ENCODE measurements around the gene FAHD1.

GRCh38 chr16:1808691-1809090 lies 18.3 kb upstream of the FAHD1 start:
- TF ChIP-seq CTCF (IDR thresholded peaks at IDR 0.05; ENCODE audit: low read depth, low read length, poor library complexity, severe bottlenecking) (no peak), EZH2phosphoT487 (IDR thresholded peaks at IDR 0.05; ENCODE audit: borderline replicate concordance, low read length) (no peak)
